HepG2 (cell line): Measurements from ENCODE around the gene TXNDC11. TPM values are rescaled to one million over a fixed set of nuclear protein-coding genes. Genes with fewer than 3 reads are reported as not detected.

Experiments
- ATAC-seq: fragments of 200-7000 bp; cut with Tn5 transposase; 3 replicates; pipeline ENCODE4 v1.9.1; 2020; ENCODE audit warnings: mild to moderate bottlenecking, moderate library complexity
- BruUV-seq: library from RNA; stranded (reverse); fragments of 400-500 nt; replicated peaks from 2 replicates; lab custom pipeline; 2021; lab: Mats Ljungman, UMichigan
- CTCF ChIA-PET: fragments of 300-600 bp; formaldehyde crosslinking; extraction: SDS; loops from one replicate; lab custom pipeline; 2021; ENCODE audit warnings: low total read pairs, inconsistent platforms, low intra/inter-chr PET ratio; lab: Yijun Ruan, JAX
- POLR2A ChIA-PET: fragments of 350-600 bp; sonication (Branson Sonifier 250); formaldehyde crosslinking; loops from one replicate; lab custom pipeline; 2020; ENCODE audit warnings: antibody characterized with exemption, inconsistent platforms; lab: Yijun Ruan, JAX
- DNase-seq: peaks from one replicate; pipeline ENCODE4 v3.0.0-alpha.2; 2015; ENCODE audit warnings: low spot score
- FAIRE-seq: peaks from 3 replicates; lab custom pipeline; 2011; peaks lifted over from hg19 to GRCh38; lab: Jason Lieb, UNC
- H2AFZ ChIP-seq: one replicate; pipeline ENCODE4 v1.6.1; 2011; ENCODE audit warnings: low read length, inconsistent platforms
- H3K27ac ChIP-seq: fragments of 300-600 bp; 3 replicates; pipeline ENCODE4 v1.8.0; 2011; ENCODE audit warnings: mixed run types, mild to moderate bottlenecking, mixed read lengths, low read length, inconsistent platforms; ENCODE audit not compliant: insufficient read depth; ENCODE audit errors: extremely low read length
- H3K27me3 ChIP-seq, 2 experiments: fragments of 200-600 bp in 1 of 2; 2 replicates in 1 of 2; 3 replicates in 1 of 2; pipeline versions ENCODE4 v1.6.0 to v1.8.0; 2011; ENCODE audit warnings: low read length in 2 of 2, mild to moderate bottlenecking in 2 of 2, moderate library complexity in 2 of 2, inconsistent platforms in 1 of 2; ENCODE audit not compliant: insufficient read depth in 2 of 2, control insufficient read depth in 1 of 2
- H3K36me3 ChIP-seq, 2 experiments: fragments of 200-600 bp in 1 of 2; replicated peaks in 1 of 2; 2 replicates in 1 of 2; 3 replicates in 1 of 2; pipeline versions ENCODE4 v1.5.1 to v1.8.0; 2011; ENCODE audit warnings: low read length in 2 of 2, inconsistent platforms in 1 of 2; ENCODE audit not compliant: insufficient read depth in 2 of 2, control insufficient read depth in 1 of 2
- H3K4me1 ChIP-seq: 2 replicates; pipeline ENCODE4 v1.5.1; 2012; ENCODE audit warnings: low read length, inconsistent platforms; ENCODE audit not compliant: insufficient read depth
- H3K4me2 ChIP-seq: 2 replicates; pipeline ENCODE4 v1.6.0; 2011; ENCODE audit warnings: low read depth, low read length, inconsistent platforms
- H3K4me3 ChIP-seq, 3 experiments: fragments of 200-600 bp in 1 of 3; sonication (generic), shearing (Covaris generic) in 1 of 3; replicated peaks in 1 of 3; 2 replicates each; pipeline ENCODE4 v1.5.1; 2011 to 2016; ENCODE audit warnings: low read length in 3 of 3, inconsistent platforms in 2 of 3, low read depth in 2 of 3, mild to moderate bottlenecking in 2 of 3, control low read depth in 1 of 3, mixed read lengths in 1 of 3; ENCODE audit not compliant: insufficient read depth in 1 of 3
- H3K79me2 ChIP-seq: one replicate; pipeline ENCODE4 v1.6.1; 2011; ENCODE audit warnings: low read length, inconsistent platforms; ENCODE audit not compliant: insufficient read depth
- H3K9ac ChIP-seq: 2 replicates; pipeline ENCODE4 v1.6.0; 2011; ENCODE audit warnings: mild to moderate bottlenecking, low read depth, low read length, inconsistent platforms; ENCODE audit not compliant: insufficient read depth
- H3K9me3 ChIP-seq: 2 replicates; pipeline ENCODE4 v1.5.1; 2012; ENCODE audit warnings: mild to moderate bottlenecking, low read length
- H4K20me1 ChIP-seq: 2 replicates; pipeline ENCODE4 v1.6.0; 2011; ENCODE audit warnings: inconsistent platforms, mild to moderate bottlenecking, low read length, moderate library complexity; ENCODE audit not compliant: insufficient read depth
- ELF4 ChIP-seq: sonication (generic); formaldehyde crosslinking; IDR thresholded peaks from 2 replicates; pipeline ENCODE4 v1.5.0; 2020; ENCODE audit warnings: missing genetic modification reagents, mild to moderate bottlenecking, moderate library complexity, borderline replicate concordance
- GABPB1 ChIP-seq: IDR thresholded peaks from 2 replicates; pipeline ENCODE4 v1.6.1; 2016; ENCODE audit warnings: mild to moderate bottlenecking, missing genetic modification reagents, moderate library complexity, missing compliant biosample characterization
- GATAD1 ChIP-seq: IDR thresholded peaks from 2 replicates; pipeline ENCODE4 v1.6.1; 2016; ENCODE audit warnings: missing genetic modification reagents, missing compliant biosample characterization
- GZF1 ChIP-seq: sonication (generic); formaldehyde crosslinking; IDR thresholded peaks from 2 replicates; pipeline ENCODE4 v1.5.1; 2020; ENCODE audit warnings: mild to moderate bottlenecking, missing genetic modification reagents
- RBM39 ChIP-seq: fragments of 200-400 bp; formaldehyde crosslinking; IDR thresholded peaks from one replicate; pipeline ENCODE4 v1.6.1; 2018; ENCODE audit warnings: antibody characterized with exemption, mild to moderate bottlenecking, low read depth, low read length; ENCODE audit not compliant: poor library complexity, severe bottlenecking
- SMYD3 ChIP-seq: sonication (generic); formaldehyde crosslinking; IDR thresholded peaks from 2 replicates; pipeline ENCODE4 v1.8.1; 2023; ENCODE audit warnings: mild to moderate bottlenecking, missing genetic modification reagents
- ZSCAN9 ChIP-seq: IDR thresholded peaks from 2 replicates; pipeline ENCODE4 v1.6.1; 2016; ENCODE audit warnings: borderline replicate concordance
- whole genome bisulfite sequencing: methylation state at CpG from one replicate; pipeline ENCODE4 v1.1.6; 2017; ENCODE audit warnings: low lambda C conversion rate; 5-methylcytosine and 5-hydroxymethylcytosine counted together
- in situ Hi-C: cut with HindIII; loops from 2 replicates; pipeline ENCODE4 v1.10.0; 2017; ENCODE audit warnings: low pct_unique_long_range_greater_than_20kb; ENCODE audit not compliant: extremely low pct_ligation_motif_present
- intact Hi-C: fragments of 100-400 bp; cut with micrococcal nuclease; formaldehyde crosslinking; loops from one replicate; pipeline ENCODE4 v1.10.0; 2022; ENCODE audit not compliant: unreplicated experiment
- polyA plus RNA-seq, 8 experiments: library from polyadenylated mRNA; depleted of rRNA in 3 of 8; stranded (reverse) in 7 of 8; unstranded in 1 of 8; fragments of >200 nt; fragmentation: Illumina TruSeq in 4 of 8; extraction: Trizol in 4 of 8; gene quantifications; 2 replicates each; pipeline versions ENCODE4 v1.2.1 to v1.2.3, GENCODE V29; 2011 to 2016; ENCODE audit warnings: low read depth in 4 of 8, missing spikeins in 1 of 8, mixed read lengths in 1 of 8; ENCODE audit not compliant: insufficient read depth in 1 of 8
- total RNA-seq, 5 experiments: library from RNA; depleted of rRNA; stranded (reverse); fragments of >200 nt; fragmentation: Illumina TruSeq; extraction: Trizol; gene quantifications; 2 replicates each; pipeline ENCODE4 v1.2.3, GENCODE V29; 2016; ENCODE audit warnings: low read depth in 1 of 5
- TF ChIP-seq, protein P1 (sequence below): sonication (generic); formaldehyde crosslinking; IDR thresholded peaks from 2 replicates; pipeline ENCODE4 v1.4.0; 2020; ENCODE audit warnings: low read depth, mild to moderate bottlenecking, missing genetic modification reagents
- TF ChIP-seq, protein P2 (sequence below): sonication (generic); formaldehyde crosslinking; IDR thresholded peaks from 2 replicates; pipeline ENCODE4 v1.5.1; 2020; ENCODE audit warnings: mild to moderate bottlenecking, missing genetic modification reagents, borderline replicate concordance

TXNDC11 gene
- total and polyA plus RNA-seq, 2 of the 13 experiments (the other 11 are each of a cell fraction or from before 2014, with no cell fraction given) = 74.9 to 123 TPM

DNA sequence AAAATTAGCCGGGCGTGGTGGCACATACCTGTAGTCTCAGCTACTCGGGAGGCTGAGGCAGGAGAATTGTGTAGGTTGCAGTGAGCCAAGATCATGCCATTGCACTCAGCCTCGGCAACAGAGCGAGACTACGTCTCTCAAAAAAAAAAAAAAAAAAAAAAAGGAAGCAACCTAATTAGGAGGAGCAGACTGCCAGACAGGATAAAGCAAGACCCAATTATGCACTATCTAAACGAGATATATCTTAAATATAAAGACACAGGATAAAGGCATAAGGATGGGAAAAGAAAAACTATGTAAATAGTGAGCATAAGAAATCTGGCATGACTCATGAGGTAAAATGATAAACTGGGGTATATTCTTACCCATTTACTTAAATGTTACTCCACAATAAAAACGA, 4.9 kb downstream of the TXNDC11 start:
- DNase-seq (no peak), FAIRE-seq (no peak), ATAC-seq (no peak)
- in situ Hi-C loops (no loop called here), intact Hi-C loops (no loop called here)
- Histone ChIP-seq H3K36me3 (peaks cover 14 to 49% of the 10 kb centered on the region in 2 experiments), H3K4me1 (peaks cover 84% of the 10 kb centered on the region), H3K27ac (no peak overlapping the region), H4K20me1 (peaks cover 48% of the 10 kb centered on the region), H3K79me2 (peaks cover 80% of the 10 kb centered on the region), H3K9me3 (no peaks in the 10 kb centered on the region), H3K27me3 (no peaks in the 10 kb centered on the region; a peak in 1 of 5 replicates), H3K9ac (no peak overlapping the region), H3K4me2 (no peak overlapping the region), H2AFZ (no peak overlapping the region), H3K4me3 (no peak overlapping the region)
- CTCF ChIA-PET = no interaction called here
- 94% methylated on average over 8 of the region's 8 CpGs for WGBS
- no TSS peak for BruUV-seq
- TF ChIP-seq GZF1 (CRISPR knock-in tag) (no peak), ZSCAN9 (CRISPR knock-in tag) (no peak), GABPB1 (CRISPR knock-in tag) (no peak), ELF4 (CRISPR knock-in tag) (0 out of 2 replicates have a peak, but pooled peaks have one; percentile 12)
- POLR2A ChIA-PET = interaction anchor here (0.7 to 2.9 kb wide), 3 partner anchors 10 to 178 kb away, joined by 3 to 12 read pairs (median 3); partner anchors contain the start of genes GSPT1 and ZC3H7A

- ATAC-seq = no peak
- no peak overlapping the region for H3K4me3 ChIP-seq
- peaks cover 92% of the 10 kb centered on the region for H3K4me1 ChIP-seq
- no TSS peak for BruUV-seq
- POLR2A ChIA-PET = interaction anchor here (0.6 to 2.9 kb wide), 6 partner anchors 10 to 62 kb away, joined by 3 to 12 read pairs (median 3); partner anchors contain the start of gene ZC3H7A
- FAIRE-seq = no peak
- intact Hi-C loops = no loop called here
- H3K27ac ChIP-seq = no peak overlapping the region
- DNase-seq = no peak
- no peaks in the 10 kb centered on the region; a peak in 1 of 5 replicates for H3K27me3 ChIP-seq
- H4K20me1 ChIP-seq = peaks cover 48% of the 10 kb centered on the region
- CTCF ChIA-PET = no interaction called here
- H3K9me3 ChIP-seq = no peaks in the 10 kb centered on the region
- in situ Hi-C loops = no loop called here
- no peak overlapping the region for H2AFZ ChIP-seq
- H3K79me2 ChIP-seq = peaks cover 80% of the 10 kb centered on the region
- H3K9ac ChIP-seq = no peak overlapping the region
- no peak overlapping the region for H3K4me2 ChIP-seq
- WGBS = 96% methylated on average over 6 of the region's 6 CpGs
- H3K36me3 ChIP-seq = peaks cover 21 to 57% of the 10 kb centered on the region in 2 experiments
- TF ChIP-seq RBM39 (no peak), GZF1 (CRISPR knock-in tag) (no peak), GATAD1 (no peak), SMYD3 (CRISPR knock-in tag) (no peak)
- TF ChIP-seq, protein P1, sequence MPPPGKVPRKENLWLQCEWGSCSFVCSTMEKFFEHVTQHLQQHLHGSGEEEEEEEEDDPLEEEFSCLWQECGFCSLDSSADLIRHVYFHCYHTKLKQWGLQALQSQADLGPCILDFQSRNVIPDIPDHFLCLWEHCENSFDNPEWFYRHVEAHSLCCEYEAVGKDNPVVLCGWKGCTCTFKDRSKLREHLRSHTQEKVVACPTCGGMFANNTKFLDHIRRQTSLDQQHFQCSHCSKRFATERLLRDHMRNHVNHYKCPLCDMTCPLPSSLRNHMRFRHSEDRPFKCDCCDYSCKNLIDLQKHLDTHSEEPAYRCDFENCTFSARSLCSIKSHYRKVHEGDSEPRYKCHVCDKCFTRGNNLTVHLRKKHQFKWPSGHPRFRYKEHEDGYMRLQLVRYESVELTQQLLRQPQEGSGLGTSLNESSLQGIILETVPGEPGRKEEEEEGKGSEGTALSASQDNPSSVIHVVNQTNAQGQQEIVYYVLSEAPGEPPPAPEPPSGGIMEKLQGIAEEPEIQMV = no peak
- TF ChIP-seq, protein P2, sequence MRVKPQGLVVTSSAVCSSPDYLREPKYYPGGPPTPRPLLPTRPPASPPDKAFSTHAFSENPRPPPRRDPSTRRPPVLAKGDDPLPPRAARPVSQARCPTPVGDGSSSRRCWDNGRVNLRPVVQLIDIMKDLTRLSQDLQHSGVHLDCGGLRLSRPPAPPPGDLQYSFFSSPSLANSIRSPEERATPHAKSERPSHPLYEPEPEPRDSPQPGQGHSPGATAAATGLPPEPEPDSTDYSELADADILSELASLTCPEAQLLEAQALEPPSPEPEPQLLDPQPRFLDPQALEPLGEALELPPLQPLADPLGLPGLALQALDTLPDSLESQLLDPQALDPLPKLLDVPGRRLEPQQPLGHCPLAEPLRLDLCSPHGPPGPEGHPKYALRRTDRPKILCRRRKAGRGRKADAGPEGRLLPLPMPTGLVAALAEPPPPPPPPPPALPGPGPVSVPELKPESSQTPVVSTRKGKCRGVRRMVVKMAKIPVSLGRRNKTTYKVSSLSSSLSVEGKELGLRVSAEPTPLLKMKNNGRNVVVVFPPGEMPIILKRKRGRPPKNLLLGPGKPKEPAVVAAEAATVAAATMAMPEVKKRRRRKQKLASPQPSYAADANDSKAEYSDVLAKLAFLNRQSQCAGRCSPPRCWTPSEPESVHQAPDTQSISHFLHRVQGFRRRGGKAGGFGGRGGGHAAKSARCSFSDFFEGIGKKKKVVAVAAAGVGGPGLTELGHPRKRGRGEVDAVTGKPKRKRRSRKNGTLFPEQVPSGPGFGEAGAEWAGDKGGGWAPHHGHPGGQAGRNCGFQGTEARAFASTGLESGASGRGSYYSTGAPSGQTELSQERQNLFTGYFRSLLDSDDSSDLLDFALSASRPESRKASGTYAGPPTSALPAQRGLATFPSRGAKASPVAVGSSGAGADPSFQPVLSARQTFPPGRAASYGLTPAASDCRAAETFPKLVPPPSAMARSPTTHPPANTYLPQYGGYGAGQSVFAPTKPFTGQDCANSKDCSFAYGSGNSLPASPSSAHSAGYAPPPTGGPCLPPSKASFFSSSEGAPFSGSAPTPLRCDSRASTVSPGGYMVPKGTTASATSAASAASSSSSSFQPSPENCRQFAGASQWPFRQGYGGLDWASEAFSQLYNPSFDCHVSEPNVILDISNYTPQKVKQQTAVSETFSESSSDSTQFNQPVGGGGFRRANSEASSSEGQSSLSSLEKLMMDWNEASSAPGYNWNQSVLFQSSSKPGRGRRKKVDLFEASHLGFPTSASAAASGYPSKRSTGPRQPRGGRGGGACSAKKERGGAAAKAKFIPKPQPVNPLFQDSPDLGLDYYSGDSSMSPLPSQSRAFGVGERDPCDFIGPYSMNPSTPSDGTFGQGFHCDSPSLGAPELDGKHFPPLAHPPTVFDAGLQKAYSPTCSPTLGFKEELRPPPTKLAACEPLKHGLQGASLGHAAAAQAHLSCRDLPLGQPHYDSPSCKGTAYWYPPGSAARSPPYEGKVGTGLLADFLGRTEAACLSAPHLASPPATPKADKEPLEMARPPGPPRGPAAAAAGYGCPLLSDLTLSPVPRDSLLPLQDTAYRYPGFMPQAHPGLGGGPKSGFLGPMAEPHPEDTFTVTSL (CRISPR knock-in tag) = no peak
These were observed 5.8 kb downstream of the TXNDC11 start for GRCh38 chr16:11736903-11737302.
